ENCODE data around the gene ACOT9.

GRCh38 chrX:23789386-23790154 is 46.5 kb upstream of the ACOT9 start:
- TF ChIP-seq, protein P1, sequence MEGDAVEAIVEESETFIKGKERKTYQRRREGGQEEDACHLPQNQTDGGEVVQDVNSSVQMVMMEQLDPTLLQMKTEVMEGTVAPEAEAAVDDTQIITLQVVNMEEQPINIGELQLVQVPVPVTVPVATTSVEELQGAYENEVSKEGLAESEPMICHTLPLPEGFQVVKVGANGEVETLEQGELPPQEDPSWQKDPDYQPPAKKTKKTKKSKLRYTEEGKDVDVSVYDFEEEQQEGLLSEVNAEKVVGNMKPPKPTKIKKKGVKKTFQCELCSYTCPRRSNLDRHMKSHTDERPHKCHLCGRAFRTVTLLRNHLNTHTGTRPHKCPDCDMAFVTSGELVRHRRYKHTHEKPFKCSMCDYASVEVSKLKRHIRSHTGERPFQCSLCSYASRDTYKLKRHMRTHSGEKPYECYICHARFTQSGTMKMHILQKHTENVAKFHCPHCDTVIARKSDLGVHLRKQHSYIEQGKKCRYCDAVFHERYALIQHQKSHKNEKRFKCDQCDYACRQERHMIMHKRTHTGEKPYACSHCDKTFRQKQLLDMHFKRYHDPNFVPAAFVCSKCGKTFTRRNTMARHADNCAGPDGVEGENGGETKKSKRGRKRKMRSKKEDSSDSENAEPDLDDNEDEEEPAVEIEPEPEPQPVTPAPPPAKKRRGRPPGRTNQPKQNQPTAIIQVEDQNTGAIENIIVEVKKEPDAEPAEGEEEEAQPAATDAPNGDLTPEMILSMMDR (IDR thresholded peaks at IDR 0.05), result no peak
- TF ChIP-seq EP300 (IDR thresholded peaks at IDR 0.05) (no peak), POLR2A (IDR thresholded peaks at IDR 0.05; ENCODE audit: low read depth) (no peak)

Measured in esophagus muscularis mucosa (tissue), 4 donors.